Panc1 (cell line): ENCODE data around the gene TANGO6. TPM values are rescaled to one million over a fixed set of nuclear protein-coding genes. Genes with fewer than 3 reads are reported as not detected.

Source experiments
- ATAC-seq: fragments of 200-7000 bp; cut with Tn5 transposase; 2 replicates; pipeline ENCODE4 v1.9.1; 2020; ENCODE audit warnings: mild to moderate bottlenecking, moderate library complexity
- BruUV-seq: library from RNA; stranded (reverse); fragments of 400-500 nt; replicated peaks from 2 replicates; lab custom pipeline; 2021; lab: Mats Ljungman, UMichigan
- CTCF ChIA-PET: fragments of 300-600 bp; sonication (Branson Sonifier 250); formaldehyde crosslinking; loops from one replicate; lab custom pipeline; 2022; ENCODE audit warnings: antibody characterized with exemption; lab: Charles Lee
- POLR2A ChIA-PET: fragments of 300-600 bp; sonication (Branson Sonifier 250); formaldehyde crosslinking; loops from one replicate; lab custom pipeline; 2022; ENCODE audit warnings: antibody characterized with exemption; lab: Charles Lee
- DNase-seq: peaks from one replicate; pipeline ENCODE4 v3.0.0-alpha.2; 2010; ENCODE audit warnings: low read depth, low spot score
- H3K27ac ChIP-seq: 2 replicates; pipeline ENCODE4 v1.5.1; 2011; ENCODE audit warnings: mild to moderate bottlenecking, low read length, inconsistent platforms
- H3K27me3 ChIP-seq: fragments of 200-500 bp; sonication (Bioruptor generic); 2 replicates; pipeline ENCODE4 v1.6.0; 2014; ENCODE audit warnings: low read length, inconsistent platforms; ENCODE audit not compliant: control insufficient read depth, insufficient read depth
- H3K36me3 ChIP-seq: fragments of 200-500 bp; sonication (Bioruptor generic); 2 replicates; pipeline ENCODE4 v1.5.1; 2014; ENCODE audit warnings: inconsistent platforms, mild to moderate bottlenecking, low read length, moderate library complexity; ENCODE audit not compliant: control insufficient read depth, insufficient read depth
- H3K4me1 ChIP-seq: 2 replicates; pipeline ENCODE4 v1.5.1; 2011; ENCODE audit warnings: inconsistent platforms, mild to moderate bottlenecking, low read length, moderate library complexity; ENCODE audit not compliant: control insufficient read depth, insufficient read depth
- H3K4me3 ChIP-seq, 2 experiments: 2 replicates each; pipeline ENCODE4 v1.5.1; 2011 to 2012; ENCODE audit warnings: low read depth in 2 of 2, low read length in 2 of 2, mild to moderate bottlenecking in 2 of 2, inconsistent platforms in 1 of 2, moderate library complexity in 1 of 2
- H3K9me3 ChIP-seq: fragments of 200-500 bp; sonication (Bioruptor generic); 2 replicates; pipeline ENCODE4 v1.5.1; 2014; ENCODE audit warnings: low read depth, mild to moderate bottlenecking, inconsistent platforms, low read length, moderate library complexity; ENCODE audit not compliant: control insufficient read depth, insufficient read depth
- CTCF ChIP-seq: fragments of 450-650 bp; IDR thresholded peaks from 2 replicates; pipeline ENCODE4 v1.5.1; 2017; ENCODE audit warnings: mild to moderate bottlenecking
- POLR2AphosphoS5 ChIP-seq: IDR thresholded peaks from 2 replicates; pipeline ENCODE4 v1.6.1; 2012; ENCODE audit warnings: mild to moderate bottlenecking, low read depth, low read length, moderate library complexity
- REST ChIP-seq, 2 experiments: IDR thresholded peaks; 2 replicates each; pipeline ENCODE4 v1.6.1; 2011 to 2012; ENCODE audit warnings: low read depth in 2 of 2, control low read depth in 1 of 2, low read length in 1 of 2, mild to moderate bottlenecking in 1 of 2, moderate library complexity in 1 of 2; ENCODE audit not compliant: insufficient read depth in 1 of 2
- SIN3A ChIP-seq: IDR thresholded peaks from 2 replicates; pipeline ENCODE4 v1.6.1; 2012; ENCODE audit warnings: low read depth, mild to moderate bottlenecking, low read length, moderate library complexity, borderline replicate concordance; ENCODE audit not compliant: insufficient read depth
- TCF7L2 ChIP-seq: IDR thresholded peaks from 2 replicates; pipeline ENCODE4 v1.6.1; 2011; ENCODE audit warnings: mild to moderate bottlenecking, low read depth, low read length, inconsistent platforms
- in situ Hi-C: cut with HindIII; loops from 2 replicates; pipeline ENCODE4 v1.10.0; 2016; ENCODE audit warnings: low sequenced_read_pairs, low pct_unique_long_range_greater_than_20kb
- intact Hi-C: fragments of 100-400 bp; cut with micrococcal nuclease; formaldehyde crosslinking; loops from one replicate; pipeline ENCODE4 v1.10.0; 2022; ENCODE audit not compliant: unreplicated experiment
- total RNA-seq: library from RNA; stranded (reverse); gene quantifications from one replicate; pipeline ENCODE4 v1.2.1, GENCODE V29; 2021; ENCODE audit not compliant: unreplicated experiment

Gene TANGO6
- total RNA-seq, 1 experiment from 2014 or later = 11.0 TPM

GRCh38 chr16:68825427-68825826 lies 17.9 kb upstream of the TANGO6 start:
- TF ChIP-seq CTCF = no peak
- no peak for TF ChIP-seq TCF7L2
- TF ChIP-seq POLR2AphosphoS5 = no peak
- no peak for TF ChIP-seq SIN3A
- TF ChIP-seq REST (IDR thresholded peaks at IDR 0.05; ENCODE audit: insufficient read depth in 1 of 2, low read depth in 2 of 2, low read length in 1 of 2) = no peak
- POLR2A ChIA-PET = no interaction called here
- intact Hi-C loops (no loop called here), in situ Hi-C loops (no loop called here)
- CTCF ChIA-PET = no interaction called here
- Histone ChIP-seq H3K27me3 (no peaks in the 10 kb centered on the region), H3K4me3 (no peak overlapping the region), H3K36me3 (no peaks in the 10 kb centered on the region), H3K9me3 (no peaks in the 10 kb centered on the region), H3K4me1 (no peaks in the 10 kb centered on the region), H3K27ac (no peak overlapping the region)
- BruUV-seq = no TSS peak
- ATAC-seq (no peak), DNase-seq (no peak)

- no peaks in the 10 kb centered on the region for H3K4me1 ChIP-seq
- no peak for TF ChIP-seq TCF7L2
- TF ChIP-seq POLR2AphosphoS5 = no peak
- TF ChIP-seq SIN3A = no peak
- TF ChIP-seq CTCF = no peak
- TF ChIP-seq REST (IDR thresholded peaks at IDR 0.05; ENCODE audit: insufficient read depth in 1 of 2, low read depth in 2 of 2, low read length in 1 of 2) = no peak
- DNase-seq = no peak
- H3K27ac ChIP-seq = no peak overlapping the region
- BruUV-seq = no TSS peak
- no peak for ATAC-seq
- no peaks in the 10 kb centered on the region for H3K27me3 ChIP-seq
- POLR2A ChIA-PET = no interaction called here
- no peaks in the 10 kb centered on the region for H3K9me3 ChIP-seq
- in situ Hi-C loops = no loop called here
- intact Hi-C loops = no loop called here
- H3K4me3 ChIP-seq = no peak overlapping the region
- CTCF ChIA-PET = no interaction called here
- H3K36me3 ChIP-seq = no peaks in the 10 kb centered on the region
These were observed 16.7 kb upstream of the TANGO6 start for GRCh38 chr16:68826652-68827051.
